ENCODE measurements around the gene ZNF283.
A peak's percentile ranks its signal among the peaks of the same experiment; 100 is the strongest.

The ZNF283 gene

DNA sequence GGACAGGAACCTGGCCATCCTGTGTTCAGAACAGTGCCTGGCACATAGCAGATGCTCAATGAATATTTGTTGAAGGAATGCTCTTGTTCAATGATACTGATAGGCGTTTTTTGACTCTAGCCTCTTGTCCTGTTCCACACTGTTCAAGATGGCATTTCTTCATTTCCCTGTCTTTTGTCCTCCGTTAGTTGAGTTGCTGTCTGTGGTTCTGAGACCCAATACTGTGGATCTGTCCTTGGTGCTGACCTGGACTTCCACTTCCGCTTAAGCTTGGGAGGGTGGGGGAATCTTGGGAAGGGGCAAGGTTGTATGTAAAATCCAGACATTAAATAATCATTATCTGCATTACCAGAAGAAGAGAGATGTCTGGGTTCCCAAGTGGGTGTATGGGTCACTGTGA is 38.1 kb upstream of the ZNF283 start:
- TF ChIP-seq, protein P1, sequence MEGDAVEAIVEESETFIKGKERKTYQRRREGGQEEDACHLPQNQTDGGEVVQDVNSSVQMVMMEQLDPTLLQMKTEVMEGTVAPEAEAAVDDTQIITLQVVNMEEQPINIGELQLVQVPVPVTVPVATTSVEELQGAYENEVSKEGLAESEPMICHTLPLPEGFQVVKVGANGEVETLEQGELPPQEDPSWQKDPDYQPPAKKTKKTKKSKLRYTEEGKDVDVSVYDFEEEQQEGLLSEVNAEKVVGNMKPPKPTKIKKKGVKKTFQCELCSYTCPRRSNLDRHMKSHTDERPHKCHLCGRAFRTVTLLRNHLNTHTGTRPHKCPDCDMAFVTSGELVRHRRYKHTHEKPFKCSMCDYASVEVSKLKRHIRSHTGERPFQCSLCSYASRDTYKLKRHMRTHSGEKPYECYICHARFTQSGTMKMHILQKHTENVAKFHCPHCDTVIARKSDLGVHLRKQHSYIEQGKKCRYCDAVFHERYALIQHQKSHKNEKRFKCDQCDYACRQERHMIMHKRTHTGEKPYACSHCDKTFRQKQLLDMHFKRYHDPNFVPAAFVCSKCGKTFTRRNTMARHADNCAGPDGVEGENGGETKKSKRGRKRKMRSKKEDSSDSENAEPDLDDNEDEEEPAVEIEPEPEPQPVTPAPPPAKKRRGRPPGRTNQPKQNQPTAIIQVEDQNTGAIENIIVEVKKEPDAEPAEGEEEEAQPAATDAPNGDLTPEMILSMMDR (IDR thresholded peaks at IDR 0.05; ENCODE audit: insufficient read depth, low read depth, low read length, missing control alignments): no peak
- DNase-seq (ENCODE audit: low read depth): peak; percentile 66
- H3K4me3 ChIP-seq (ENCODE audit: low read length): no peak overlapping the region

DNA sequence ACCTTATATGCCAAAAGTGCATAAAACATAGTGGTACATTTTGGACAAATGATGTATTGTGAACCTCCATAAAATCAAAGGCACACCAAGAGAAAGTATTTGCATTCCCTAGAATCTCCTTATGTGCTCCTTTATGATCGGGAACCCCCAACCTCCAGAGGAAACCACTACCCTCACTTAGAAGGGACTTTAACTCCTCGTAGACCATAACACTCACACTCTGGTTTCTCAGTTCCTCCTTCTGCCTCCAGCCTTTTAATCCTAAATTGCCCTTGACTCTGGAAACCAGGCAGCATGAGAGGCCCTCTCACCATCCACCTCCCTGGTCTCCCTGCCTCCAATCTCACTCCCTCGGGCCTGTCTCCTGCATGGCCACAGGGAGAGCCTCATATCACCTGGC is 36.5 kb upstream of the ZNF283 start:
- no peak for DNase-seq (ENCODE audit: low read depth)
- no peak overlapping the region for H3K4me3 ChIP-seq (ENCODE audit: low read length)
- TF ChIP-seq, protein P1 (IDR thresholded peaks at IDR 0.05; ENCODE audit: insufficient read depth, low read depth, low read length, missing control alignments): no peak

DNA sequence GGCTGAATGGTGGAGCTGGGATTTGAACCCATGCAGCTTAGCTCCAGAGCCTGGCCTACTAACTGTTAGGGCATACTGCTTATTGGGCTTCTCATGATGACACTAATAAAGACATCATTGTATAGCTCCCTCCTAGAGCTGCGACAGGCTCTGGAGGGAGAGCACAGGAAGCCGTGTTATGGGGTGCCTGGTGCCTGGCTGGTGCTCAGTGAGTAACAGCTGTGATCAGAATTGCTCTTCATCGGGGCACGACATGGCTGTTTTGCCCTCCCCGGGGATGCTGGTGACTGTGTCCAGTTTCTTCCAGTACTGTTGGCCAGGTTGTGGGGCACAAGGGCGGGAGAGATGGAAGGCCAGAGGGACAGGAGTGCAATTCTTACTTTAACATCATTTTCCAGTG is 30.0 kb upstream of the ZNF283 start:
- TF ChIP-seq, protein P1 (IDR thresholded peaks at IDR 0.05; ENCODE audit: insufficient read depth, low read depth, low read length, missing control alignments): no peak
- DNase-seq (ENCODE audit: low read depth): no peak
- H3K4me3 ChIP-seq (ENCODE audit: low read length): no peak overlapping the region

DNA sequence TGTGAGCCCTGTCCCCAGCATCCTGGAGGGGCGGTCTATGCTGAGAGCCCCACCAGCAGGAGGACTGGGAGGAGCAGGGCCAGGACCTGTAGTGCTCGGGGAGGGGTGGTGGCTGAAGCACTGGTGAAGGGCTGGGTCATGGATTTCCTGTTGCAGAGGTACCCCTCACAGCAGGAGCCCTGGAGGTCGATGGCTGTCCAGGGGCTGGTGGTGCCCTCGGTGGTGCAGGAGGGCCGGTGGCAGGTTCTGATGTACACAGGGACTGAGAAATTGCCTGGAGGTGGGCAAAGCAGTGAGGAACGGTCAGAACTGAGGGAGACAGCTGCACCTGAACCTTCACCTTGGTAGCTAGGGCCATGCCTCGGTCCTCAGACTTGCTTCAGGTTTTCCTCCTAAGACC is 29.6 kb upstream of the ZNF283 start:
- TF ChIP-seq, protein P1 (IDR thresholded peaks at IDR 0.05; ENCODE audit: insufficient read depth, low read depth, low read length, missing control alignments): no peak
- H3K4me3 ChIP-seq (ENCODE audit: low read length): no peak overlapping the region
- no peak for DNase-seq (ENCODE audit: low read depth)

DNA sequence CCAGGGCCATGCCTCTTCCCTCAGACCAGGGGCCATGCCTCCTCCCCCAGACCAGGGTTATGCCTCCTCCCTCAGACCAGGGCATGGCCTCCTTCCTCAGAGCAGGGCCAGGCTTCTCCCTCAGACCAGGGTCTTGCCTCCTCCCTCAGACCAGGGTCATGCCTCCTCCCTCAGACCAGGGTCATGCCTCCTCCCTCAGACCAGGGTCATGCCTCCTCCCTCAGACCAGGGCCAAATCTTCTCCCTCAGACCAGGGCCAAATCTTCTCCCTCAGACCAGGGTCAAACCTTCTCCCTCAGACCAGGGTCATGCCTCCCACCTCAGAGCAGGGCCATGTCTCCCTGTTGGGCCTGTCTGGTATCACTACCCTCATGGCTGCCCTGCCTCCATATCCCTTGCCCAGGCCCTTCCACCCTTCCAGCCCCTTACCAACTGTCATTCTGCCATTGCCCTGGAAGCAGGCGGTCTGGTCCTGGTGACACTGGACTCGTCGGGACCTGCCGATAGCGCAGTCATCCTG is 29.0 kb upstream of the ZNF283 start:
- peak overlapping the region; percentile 44 for H3K4me3 ChIP-seq (ENCODE audit: low read length)
- no peak for DNase-seq (ENCODE audit: low read depth)
- TF ChIP-seq, protein P1 (IDR thresholded peaks at IDR 0.05; ENCODE audit: insufficient read depth, low read depth, low read length, missing control alignments): no peak

DNA sequence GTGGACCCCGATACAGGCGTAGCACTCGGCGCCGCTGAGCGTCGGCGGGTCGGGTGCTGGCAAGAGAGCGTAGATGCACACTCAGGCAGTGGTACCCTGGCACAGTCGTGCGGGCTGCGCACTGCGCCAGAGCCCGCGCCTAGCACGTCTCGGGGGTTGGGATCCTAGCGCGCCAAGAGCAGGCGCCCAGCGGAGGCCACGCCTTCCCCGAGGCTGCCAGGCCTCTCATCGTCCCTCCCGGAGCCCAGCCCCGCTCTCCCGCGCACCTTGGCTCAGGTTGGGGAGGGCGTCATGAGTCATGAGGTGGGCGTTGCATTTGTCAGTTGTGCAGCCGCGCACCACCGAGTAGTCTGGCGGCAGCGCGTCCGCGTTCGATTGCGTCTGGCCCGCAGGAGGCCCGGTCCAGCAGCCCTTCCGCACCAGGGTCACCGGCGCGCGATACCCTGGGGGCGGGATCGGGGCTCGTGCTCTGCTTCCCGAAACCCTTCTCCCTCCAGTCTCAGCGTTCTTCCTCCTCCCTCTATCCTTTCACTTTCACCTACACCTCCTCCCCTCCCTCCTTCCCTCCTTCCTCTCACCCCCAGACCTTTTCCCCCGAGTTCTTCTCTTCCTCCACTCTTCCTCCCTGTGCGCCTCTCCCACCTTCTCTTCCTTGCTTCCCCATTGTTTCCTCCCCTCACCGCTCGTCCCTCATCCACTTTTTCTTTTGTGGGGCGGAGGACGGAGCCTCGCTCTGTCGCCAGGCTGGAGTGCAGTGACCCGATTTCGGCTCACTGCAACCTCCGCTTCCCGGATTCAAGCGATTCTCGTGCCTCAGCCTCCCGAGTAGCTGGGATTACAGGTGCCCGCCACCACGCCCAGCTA is 28.3 kb upstream of the ZNF283 start:
- DNase-seq (ENCODE audit: low read depth): peak; percentile 90

More for the DNA sequence above, 28.3 kb upstream of the ZNF283 start:
- H3K4me3 ChIP-seq (ENCODE audit: low read length): peak overlapping the region; percentile 44
- TF ChIP-seq, protein P1 (IDR thresholded peaks at IDR 0.05; ENCODE audit: insufficient read depth, low read depth, low read length, missing control alignments): no peak
